Thyroid gland (tissue), 4 donors: Measurements from ENCODE around the gene ARFGEF3. TPM values are rescaled to one million over a fixed set of nuclear protein-coding genes. Genes with fewer than 3 reads are reported as not detected.

ENCODE experiments used
- DNase-seq, 2 donors: peaks; one replicate each; pipeline ENCODE4 v3.0.0-alpha.2; 2019
- H3K27ac ChIP-seq, 3 donors: fragments of 200-600 bp; sonication (generic); 1 replicate in 2 of 3; 2 replicates in 1 of 3; pipeline ENCODE4 v1.5.1; 2016 to 2019; ENCODE audit warnings: mild to moderate bottlenecking in 1 of 3, moderate library complexity in 1 of 3
- H3K27me3 ChIP-seq: fragments of 200-600 bp; sonication (generic); one replicate; pipeline ENCODE4 v1.5.1; 2019
- H3K36me3 ChIP-seq, 2 donors: fragments of 200-600 bp; sonication (generic); one replicate each; pipeline ENCODE4 v1.5.1; 2016 to 2019
- H3K4me1 ChIP-seq, 2 donors: fragments of 200-600 bp; sonication (generic); one replicate each; pipeline ENCODE4 v1.5.1; 2017 to 2019
- H3K4me3 ChIP-seq, 3 donors: fragments of 200-600 bp; sonication (generic); replicated peaks in 1 of 3; 1 replicate in 2 of 3; 2 replicates in 1 of 3; pipeline ENCODE4 v1.5.1; 2016; ENCODE audit warnings: mild to moderate bottlenecking in 1 of 3
- H3K9me3 ChIP-seq: fragments of 200-600 bp; sonication (generic); one replicate; pipeline ENCODE4 v1.5.1; 2017
- POLR2A ChIP-seq, 2 donors: fragments of 450-650 bp; IDR thresholded peaks; one replicate each; pipeline ENCODE4 v1.6.1; 2017; ENCODE audit warnings: antibody characterized with exemption in 2 of 2, mild to moderate bottlenecking in 2 of 2, moderate library complexity in 1 of 2
- WGBS, 2 donors: methylation state at CpG; one replicate each; pipeline ENCODE4 v1.1.5; 2017; 5-methylcytosine and 5-hydroxymethylcytosine counted together
- intact Hi-C: fragments of 100-400 bp; cut with DNase I; formaldehyde crosslinking; loops from one replicate; pipeline ENCODE4 v1.15.1; 2023
- total RNA-seq, 4 donors: library from RNA; depleted of rRNA; stranded (reverse); fragments of >200 nt; gene quantifications; one replicate each; pipeline ENCODE4 v1.2.3, GENCODE V29; 2016
- TF ChIP-seq, protein P1 (sequence below), 6 experiments: fragments of 200-600 bp in 3 of 6; fragments of 450-650 bp in 3 of 6; sonication (generic) in 3 of 6; IDR thresholded peaks; one replicate each; pipeline ENCODE4 v1.5.1; 2016 to 2019; ENCODE audit warnings: antibody characterized with exemption in 6 of 6, mild to moderate bottlenecking in 2 of 6, inconsistent platforms in 1 of 6, moderate library complexity in 1 of 6

ARFGEF3 gene
- total RNA-seq, 4 donors from 2014 or later, result 2.4 to 7.2 (median 4.4) TPM

DNA sequence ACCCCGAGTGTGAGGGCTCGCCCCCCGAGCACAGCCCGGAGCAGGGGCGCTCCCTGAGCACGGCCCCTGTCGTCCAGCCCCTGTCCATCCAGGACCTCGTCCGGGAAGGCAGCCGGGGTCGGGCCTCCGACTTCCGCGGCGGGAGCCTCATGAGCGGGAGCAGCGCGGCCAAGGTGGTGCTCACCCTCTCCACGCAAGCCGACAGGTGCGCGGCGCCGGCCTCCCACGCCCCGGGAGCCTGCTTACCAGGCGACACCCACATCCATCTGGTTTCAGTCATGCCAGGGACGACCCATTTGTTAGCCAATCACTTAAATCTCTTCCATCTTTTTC lies 130.1 kb downstream of the ARFGEF3 start:
- Histone ChIP-seq H3K4me1 (no peaks in the 10 kb centered on the region), H3K27me3 (no peaks in the 10 kb centered on the region), H3K9me3 (no peaks in the 10 kb centered on the region), H3K36me3 (no peaks in the 10 kb centered on the region), H3K27ac (no peak overlapping the region), H3K4me3 (no peak overlapping the region)
- TF ChIP-seq POLR2A (IDR thresholded peaks at IDR 0.05), result no peak
- TF ChIP-seq, protein P1, sequence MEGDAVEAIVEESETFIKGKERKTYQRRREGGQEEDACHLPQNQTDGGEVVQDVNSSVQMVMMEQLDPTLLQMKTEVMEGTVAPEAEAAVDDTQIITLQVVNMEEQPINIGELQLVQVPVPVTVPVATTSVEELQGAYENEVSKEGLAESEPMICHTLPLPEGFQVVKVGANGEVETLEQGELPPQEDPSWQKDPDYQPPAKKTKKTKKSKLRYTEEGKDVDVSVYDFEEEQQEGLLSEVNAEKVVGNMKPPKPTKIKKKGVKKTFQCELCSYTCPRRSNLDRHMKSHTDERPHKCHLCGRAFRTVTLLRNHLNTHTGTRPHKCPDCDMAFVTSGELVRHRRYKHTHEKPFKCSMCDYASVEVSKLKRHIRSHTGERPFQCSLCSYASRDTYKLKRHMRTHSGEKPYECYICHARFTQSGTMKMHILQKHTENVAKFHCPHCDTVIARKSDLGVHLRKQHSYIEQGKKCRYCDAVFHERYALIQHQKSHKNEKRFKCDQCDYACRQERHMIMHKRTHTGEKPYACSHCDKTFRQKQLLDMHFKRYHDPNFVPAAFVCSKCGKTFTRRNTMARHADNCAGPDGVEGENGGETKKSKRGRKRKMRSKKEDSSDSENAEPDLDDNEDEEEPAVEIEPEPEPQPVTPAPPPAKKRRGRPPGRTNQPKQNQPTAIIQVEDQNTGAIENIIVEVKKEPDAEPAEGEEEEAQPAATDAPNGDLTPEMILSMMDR (IDR thresholded peaks at IDR 0.05), result no peak
- no peak for DNase-seq
- intact Hi-C loops, result no loop called here
- WGBS, 2 donors, result 96 to 97% methylated on average over 16 to 28 of the region's 28 CpGs

DNA sequence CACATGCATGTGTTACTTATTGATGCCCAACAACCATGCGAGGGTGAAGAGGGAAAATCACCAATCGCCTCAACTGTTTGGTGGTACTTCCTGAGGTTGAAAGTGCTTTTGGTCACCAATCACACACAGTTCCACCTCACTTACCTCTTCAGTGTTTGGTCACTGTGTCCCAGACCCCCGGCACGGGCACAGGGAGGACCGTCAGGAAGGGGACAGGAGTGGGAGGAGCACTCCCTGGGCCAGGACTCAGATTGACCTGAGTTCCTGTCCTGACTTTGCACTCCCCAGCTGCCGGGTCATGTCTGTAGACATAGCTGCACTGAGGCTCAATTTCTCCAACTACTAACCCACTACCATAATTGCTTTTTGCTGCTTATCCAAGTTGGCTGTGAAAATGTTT lies 130.7 kb downstream of the ARFGEF3 start:
- Histone ChIP-seq H3K27ac (no peak overlapping the region), H3K36me3 (no peaks in the 10 kb centered on the region), H3K27me3 (no peaks in the 10 kb centered on the region), H3K9me3 (no peaks in the 10 kb centered on the region), H3K4me3 (no peak overlapping the region), H3K4me1 (no peaks in the 10 kb centered on the region)
- 79 to 80% methylated on average over 6 of the region's 6 CpGs for WGBS, 2 donors
- no peak for DNase-seq
- TF ChIP-seq, protein P1 (IDR thresholded peaks at IDR 0.05), result no peak
- no peak for TF ChIP-seq POLR2A (IDR thresholded peaks at IDR 0.05)
- intact Hi-C loops, result no loop called here

DNA sequence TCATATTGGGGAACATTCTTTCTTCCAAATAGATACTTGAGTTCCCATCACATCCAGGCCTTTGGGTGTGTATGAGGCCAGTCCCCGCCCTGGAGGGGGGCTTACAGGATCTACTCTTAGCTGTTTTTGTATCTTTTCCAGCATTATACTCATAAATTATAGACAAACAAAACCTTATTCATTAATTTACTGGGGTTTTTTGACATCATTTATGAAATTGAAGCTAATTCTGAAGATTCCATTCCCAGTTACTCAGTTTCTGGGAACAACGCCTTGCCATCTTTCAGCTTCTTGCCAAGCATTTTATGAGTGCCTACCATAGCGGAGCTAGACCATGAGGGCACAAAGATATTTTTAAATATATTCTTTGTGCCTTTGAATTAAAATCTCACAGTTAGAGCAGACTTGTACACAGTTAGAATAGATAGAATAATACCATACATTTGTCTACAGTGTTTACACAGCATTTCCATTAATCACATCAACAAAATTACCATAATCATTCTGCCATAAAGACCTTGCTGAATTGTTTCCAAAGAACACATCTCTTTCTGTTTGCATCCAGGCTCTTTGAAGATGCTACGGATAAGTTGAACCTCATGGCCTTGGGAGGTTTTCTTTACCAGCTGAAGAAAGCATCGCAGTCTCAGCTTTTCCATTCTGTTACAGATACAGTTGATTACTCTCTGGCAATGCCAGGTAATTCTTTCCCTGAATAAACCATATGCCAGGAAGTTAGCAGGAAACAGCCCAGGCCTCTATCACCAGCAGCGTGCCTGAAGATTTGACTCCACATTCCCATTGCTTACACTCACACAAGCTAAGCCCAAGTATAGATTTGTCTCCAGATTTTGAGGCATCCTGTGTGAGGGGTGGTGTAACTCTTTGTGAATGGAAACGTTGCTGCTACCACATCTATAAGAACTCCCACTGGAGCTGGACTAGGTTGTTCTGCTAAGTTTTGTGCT lies 132.0 kb downstream of the ARFGEF3 start:
- intact Hi-C loops, result no loop called here
- Histone ChIP-seq H3K27me3 (no peaks in the 10 kb centered on the region), H3K36me3 (no peaks in the 10 kb centered on the region), H3K9me3 (no peaks in the 10 kb centered on the region), H3K27ac (no peak overlapping the region), H3K4me1 (no peaks in the 10 kb centered on the region), H3K4me3 (no peak overlapping the region)
- TF ChIP-seq, protein P1 (IDR thresholded peaks at IDR 0.05), result no peak
- WGBS, 2 donors, result 86 to 91% methylated on average over 7 of the region's 7 CpGs
- DNase-seq, result no peak

DNA sequence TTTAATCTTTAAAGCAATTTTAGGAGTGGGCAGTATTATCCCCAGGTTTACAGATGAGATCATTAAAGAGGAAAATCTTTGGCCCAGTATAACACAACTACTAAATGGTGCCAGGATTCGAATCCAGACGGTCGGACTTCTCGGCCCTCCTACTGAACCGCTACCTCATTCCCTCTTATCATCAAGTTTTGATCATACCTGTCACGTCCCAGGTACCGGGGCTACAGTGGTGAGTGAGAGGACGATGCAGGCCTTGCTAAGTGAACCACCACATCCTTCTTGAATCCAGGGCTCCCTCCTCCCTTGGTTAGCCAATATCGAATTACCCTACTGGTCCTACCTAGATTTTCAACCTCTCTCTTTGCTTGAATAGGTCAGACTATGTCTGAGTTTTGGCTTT lies 134.6 kb downstream of the ARFGEF3 start:
- no peaks in the 10 kb centered on the region for H3K4me1 ChIP-seq
- no peak for DNase-seq
- no peak for TF ChIP-seq POLR2A (IDR thresholded peaks at IDR 0.05)
- TF ChIP-seq, protein P1 (IDR thresholded peaks at IDR 0.05), result no peak
- no peaks in the 10 kb centered on the region for H3K27me3 ChIP-seq
- H3K4me3 ChIP-seq, result no peak overlapping the region
- no peak overlapping the region for H3K27ac ChIP-seq
- WGBS, 2 donors, result 93 to 95% methylated on average over 9 of the region's 9 CpGs
- H3K9me3 ChIP-seq, result no peaks in the 10 kb centered on the region
- intact Hi-C loops, result no loop called here
- no peaks in the 10 kb centered on the region for H3K36me3 ChIP-seq

DNA sequence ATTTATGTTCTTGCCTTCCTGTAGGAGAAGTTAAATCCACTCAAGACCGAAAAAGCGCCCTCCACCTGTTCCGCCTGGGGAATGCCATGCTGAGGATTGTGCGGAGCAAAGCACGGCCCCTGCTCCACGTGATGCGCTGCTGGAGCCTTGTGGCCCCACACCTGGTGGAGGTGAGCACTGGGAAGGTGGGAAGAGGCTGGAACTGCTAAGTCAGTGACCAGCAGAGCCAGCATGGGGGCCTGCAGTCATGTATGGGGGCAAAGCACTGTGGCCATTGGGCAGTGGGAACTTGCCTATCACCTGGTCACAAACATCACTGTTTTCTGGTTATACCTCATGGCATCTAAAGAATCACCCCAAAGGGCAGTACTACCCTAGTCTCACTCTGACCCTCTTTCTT lies 135.0 kb downstream of the ARFGEF3 start:
- Histone ChIP-seq H3K27me3 (no peaks in the 10 kb centered on the region), H3K27ac (no peak overlapping the region), H3K9me3 (no peaks in the 10 kb centered on the region), H3K4me3 (no peak overlapping the region), H3K36me3 (no peaks in the 10 kb centered on the region), H3K4me1 (no peaks in the 10 kb centered on the region)
- WGBS, 2 donors, result 95 to 97% methylated on average over 7 of the region's 7 CpGs
- DNase-seq, result no peak
- intact Hi-C loops, result no loop called here
- TF ChIP-seq, protein P1 (IDR thresholded peaks at IDR 0.05), result no peak
- no peak for TF ChIP-seq POLR2A (IDR thresholded peaks at IDR 0.05)
